SK-MEL-5 (cell line): ENCODE data around the gene CKS1B. TPM values are rescaled to one million over a fixed set of nuclear protein-coding genes. Genes with fewer than 3 reads are reported as not detected.
"Not testable (repeated sequence)": the region's sequence is repeated elsewhere in the genome, so short reads cannot be mapped to it uniquely, and the experiment has no call there.

ENCODE experiments used
- DNase-seq: peaks from one replicate; pipeline ENCODE4 v3.0.0-alpha.2; 2016; ENCODE audit warnings: low read depth, low spot score
- in situ Hi-C: cut with HindIII; loops from 2 replicates; pipeline ENCODE4 v1.10.0; 2016; ENCODE audit warnings: low sequenced_read_pairs, high pct_unique_total_duplicates, low pct_unique_long_range_greater_than_20kb
- total RNA-seq: library from RNA; depleted of rRNA; stranded (reverse); fragments of >200 nt; shearing (Covaris generic); gene quantifications from 2 replicates; pipeline ENCODE4 v1.2.3, GENCODE V29; 2014

Gene CKS1B
- total RNA-seq, 1 experiment from 2014 or later, result 122 TPM

DNA sequence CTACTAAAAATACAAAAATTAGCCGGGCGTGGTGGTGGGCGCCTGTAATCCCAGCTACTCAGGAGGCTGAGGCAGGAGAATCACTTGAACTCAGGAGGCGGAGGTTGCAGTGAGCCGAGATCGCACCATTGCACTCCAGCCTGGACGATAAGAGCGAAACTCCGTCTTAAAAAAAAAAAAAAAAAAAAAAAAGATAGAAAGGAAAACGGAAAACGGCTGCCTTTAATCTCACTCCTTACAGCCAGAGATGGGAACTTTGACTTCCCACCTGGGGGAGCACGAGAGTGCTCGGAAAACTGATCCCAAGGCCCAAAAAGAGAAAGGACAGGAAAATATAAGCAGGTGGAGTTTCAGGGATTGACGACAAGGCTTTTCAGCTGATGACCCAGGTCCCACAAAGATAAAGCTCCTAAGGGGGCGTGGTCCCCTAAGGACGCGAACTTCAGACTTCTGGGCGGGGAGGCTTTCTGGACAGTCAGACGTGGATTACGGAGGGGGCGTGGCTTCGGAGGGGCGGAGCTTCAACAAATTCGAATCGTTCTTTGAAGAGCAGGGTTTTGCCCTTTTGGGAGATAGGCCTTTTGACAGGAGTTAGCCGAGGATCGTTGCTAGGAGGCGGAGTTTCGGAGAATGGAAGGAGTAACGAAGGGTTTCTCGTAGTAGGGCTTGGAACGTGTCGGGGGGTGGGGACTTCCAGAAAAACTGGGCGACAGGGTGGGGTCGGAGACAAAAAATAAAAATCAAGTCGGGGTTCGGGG is 958 bp upstream of the CKS1B start:
- DNase-seq, result peak; percentile 99
- in situ Hi-C loops, result no loop called here

DNA sequence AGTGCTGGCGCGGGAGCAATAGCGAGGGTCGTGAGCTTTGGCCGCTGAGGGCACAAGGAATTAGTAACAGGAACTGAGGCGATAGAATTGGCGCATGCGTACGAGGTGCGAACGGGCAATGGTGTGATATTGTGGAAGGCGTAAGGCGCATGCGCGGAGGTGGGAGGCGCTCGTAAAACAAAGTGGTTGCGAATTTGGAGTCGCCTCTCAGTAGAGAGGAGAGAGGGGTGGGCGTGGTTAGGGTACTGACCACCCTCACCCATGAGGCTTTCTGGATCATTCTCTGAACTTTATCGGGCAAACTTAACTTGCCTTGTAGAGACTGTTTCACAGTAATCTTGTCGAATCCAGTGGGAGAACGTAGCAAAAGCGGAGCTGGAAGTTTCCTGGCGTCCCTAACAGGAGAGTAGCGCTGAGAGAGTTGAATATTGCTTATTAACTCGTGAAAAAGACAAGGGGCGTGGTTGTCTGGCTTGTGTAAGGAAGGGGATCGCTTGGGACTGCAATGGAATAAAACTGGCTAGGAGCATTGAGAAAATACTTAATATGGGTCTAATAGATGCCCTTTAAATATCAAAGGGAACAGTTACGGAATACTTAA is 427 bp downstream of the CKS1B start:
- in situ Hi-C loops, result no loop called here
- DNase-seq, result peak; percentile 100

GRCh38 chr1:154975409-154976059 is 1.1 kb downstream of the CKS1B start:
- peak; percentile 61 for DNase-seq

GRCh38 chr1:154977762-154978161 is 3.3 kb downstream of the CKS1B start:
- DNase-seq, in situ Hi-C loops: not testable (repeated sequence)

More at GRCh38 chr1:154975409-154976059, 1.1 kb downstream of the CKS1B start:
- in situ Hi-C loops, result no loop called here

- in situ Hi-C loops, result no loop called here
- no peak for DNase-seq
These were observed 3.9 kb downstream of the CKS1B start for GRCh38 chr1:154978360-154978759.

GRCh38 chr1:154982341-154982740 is 7.9 kb downstream of the CKS1B start:
- in situ Hi-C loops, result no loop called here
- DNase-seq, result no peak

- DNase-seq, result peak; percentile 100
- in situ Hi-C loops, result no loop called here
These were observed 8.6 kb downstream of the CKS1B start, which contains the start of gene FLAD1 for GRCh38 chr1:154982897-154983648. FLAD1 (plus strand) TSS chr1:154983344; CDS start chr1:154983695, 351 bp downstream.

- in situ Hi-C loops, result no loop called here
- DNase-seq, result no peak
These were observed 9.4 kb downstream of the CKS1B start for GRCh38 chr1:154983776-154984466.

DNA sequence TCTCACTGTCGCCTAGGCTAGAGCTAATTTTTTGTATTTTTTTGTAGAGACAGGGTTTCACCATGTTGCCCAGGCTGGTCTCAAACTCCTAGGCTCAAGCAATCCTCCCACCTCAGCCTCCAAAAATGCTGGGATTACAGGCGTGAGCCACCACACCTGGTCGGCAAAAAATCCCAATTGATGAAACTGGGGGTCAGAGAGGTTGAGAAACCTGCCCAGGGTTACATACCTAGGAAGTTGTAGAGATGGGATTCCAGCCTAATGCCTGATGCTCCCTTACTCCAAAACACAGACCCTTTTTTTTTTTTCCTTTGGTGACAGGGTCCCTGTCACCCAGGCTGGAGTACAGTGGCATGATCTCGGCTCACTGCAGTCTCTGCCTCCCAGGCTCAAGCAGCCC is 12.3 kb downstream of the CKS1B start:
- DNase-seq, in situ Hi-C loops: not testable (repeated sequence)

GRCh38 chr1:154987326-154987725 is 12.8 kb downstream of the CKS1B start:
- no peak for DNase-seq
- in situ Hi-C loops, result no loop called here

- in situ Hi-C loops, result no loop called here
- no peak for DNase-seq
These were observed 13.8 kb downstream of the CKS1B start for GRCh38 chr1:154988058-154988954.

- no peak for DNase-seq
- in situ Hi-C loops, result no loop called here
These were observed 14.8 kb downstream of the CKS1B start for GRCh38 chr1:154989195-154989860.

DNA sequence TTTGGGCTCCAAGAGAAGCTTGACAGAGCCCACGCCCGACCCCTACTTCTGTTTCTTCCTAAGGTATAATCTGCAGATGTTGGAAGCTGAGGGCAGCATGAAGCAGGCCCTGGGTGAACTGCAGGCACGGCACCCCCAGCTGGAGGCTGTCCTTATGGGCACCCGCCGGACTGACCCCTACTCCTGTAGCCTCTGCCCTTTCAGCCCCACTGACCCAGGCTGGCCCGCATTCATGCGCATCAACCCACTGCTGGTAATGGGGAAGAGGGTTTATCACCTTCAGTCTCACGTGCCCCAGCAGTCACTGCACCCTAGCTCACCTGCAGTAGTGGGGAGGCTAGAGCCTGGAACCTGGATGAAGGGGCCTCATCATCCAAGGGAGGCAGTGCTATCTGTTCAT is 15.8 kb downstream of the CKS1B start:
- in situ Hi-C loops, result no loop called here
- no peak for DNase-seq

GRCh38 chr1:154992721-154993571 is 18.5 kb downstream of the CKS1B start:
- DNase-seq, result peak; percentile 71

DNA sequence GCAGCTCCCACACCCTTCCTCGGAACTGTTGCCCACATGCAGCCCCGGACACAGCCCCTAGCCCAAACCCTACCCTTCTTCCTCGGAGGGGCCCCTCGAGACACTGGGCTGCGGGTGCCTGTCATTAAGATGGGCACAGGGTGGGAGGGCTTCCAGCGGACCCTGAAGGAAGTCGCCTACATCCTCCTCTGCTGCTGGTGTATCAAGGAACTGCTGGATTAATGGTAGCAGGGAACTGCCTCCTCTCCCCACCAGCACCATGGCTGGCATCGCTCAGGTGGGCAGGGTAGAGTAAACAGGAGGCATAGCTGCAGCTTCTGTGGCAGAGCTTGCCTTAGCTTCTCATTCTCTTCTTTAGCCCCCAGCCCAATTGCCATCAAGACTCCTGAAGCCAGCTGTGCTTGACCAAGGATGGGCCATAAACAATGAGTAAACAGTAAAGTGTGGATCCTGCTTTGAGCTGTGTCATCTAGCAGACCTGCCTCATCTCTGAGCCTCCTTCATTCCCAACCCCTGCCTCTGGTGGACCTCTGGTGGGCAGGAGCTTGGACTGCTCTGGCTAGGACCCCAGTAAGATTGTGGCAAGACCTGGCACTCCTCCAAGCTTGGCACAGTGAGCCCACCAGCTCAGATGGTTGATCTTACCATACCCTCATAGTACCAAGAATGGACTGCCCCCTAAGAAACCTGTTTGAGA is 19.2 kb downstream of the CKS1B start, which contains the start of gene LENEP:
Gene LENEP (plus strand): TSS at position 15 of the 697 bp plus-strand sequence. CDS start 22 bp downstream, at position 37.
- in situ Hi-C loops, result no loop called here

More at GRCh38 chr1:154992721-154993571, 18.5 kb downstream of the CKS1B start:
- in situ Hi-C loops, result no loop called here

More for the DNA sequence above, 19.2 kb downstream of the CKS1B start, which contains the start of gene LENEP:
- no peak for DNase-seq
